HepG2 (cell line): ENCODE results near the gene RTF1. TPM values are rescaled to one million over a fixed set of nuclear protein-coding genes. Genes with fewer than 3 reads are reported as not detected.
A peak's percentile ranks its signal among the peaks of the same experiment; 100 is the strongest.

ENCODE experiments used
- BRF2 ChIP-seq: sonication (generic); formaldehyde crosslinking; IDR thresholded peaks from 2 replicates; pipeline ENCODE4 v1.8.1; 2022; ENCODE audit warnings: mild to moderate bottlenecking, missing genetic modification reagents
- CREBL2 ChIP-seq: sonication (generic); formaldehyde crosslinking; IDR thresholded peaks from 2 replicates; pipeline ENCODE4 v1.8.1; 2023; ENCODE audit warnings: missing genetic modification reagents, mild to moderate bottlenecking, borderline replicate concordance
- MAFF ChIP-seq: IDR thresholded peaks from 2 replicates; pipeline ENCODE4 v1.6.1; 2011; ENCODE audit warnings: low read depth, low read length, improper control_type of control experiment
- PRDM10 ChIP-seq: sonication (generic); formaldehyde crosslinking; IDR thresholded peaks from 2 replicates; pipeline ENCODE4 v1.4.0; 2020; ENCODE audit warnings: low read depth, missing genetic modification reagents
- RNF2 ChIP-seq: fragments of 450-650 bp; conservative IDR thresholded peaks from 2 replicates; pipeline ENCODE4 v1.6.1; 2016; ENCODE audit warnings: low read depth
- SKIL ChIP-seq: sonication (generic); formaldehyde crosslinking; IDR thresholded peaks from 2 replicates; pipeline ENCODE4 v1.8.0; 2022; ENCODE audit warnings: missing genetic modification reagents, mild to moderate bottlenecking, moderate library complexity, borderline replicate concordance
- ZBTB49 ChIP-seq: sonication (generic); formaldehyde crosslinking; IDR thresholded peaks from 2 replicates; pipeline ENCODE4 v1.4.0; 2020; ENCODE audit warnings: missing genetic modification reagents, borderline replicate concordance
- ZFAT ChIP-seq: sonication (generic); formaldehyde crosslinking; conservative IDR thresholded peaks from 2 replicates; pipeline ENCODE4 v1.8.1; 2023; ENCODE audit warnings: missing genetic modification reagents, inconsistent platforms
- ZNF230 ChIP-seq: sonication (generic); formaldehyde crosslinking; IDR thresholded peaks from 2 replicates; pipeline ENCODE4 v1.4.0; 2020; ENCODE audit warnings: mild to moderate bottlenecking, missing genetic modification reagents
- ZNF232 ChIP-seq: sonication (generic); formaldehyde crosslinking; IDR thresholded peaks from 2 replicates; pipeline ENCODE4 v1.4.0; 2020; ENCODE audit warnings: missing genetic modification reagents, borderline replicate concordance
- ZNF34 ChIP-seq: sonication (generic); formaldehyde crosslinking; IDR thresholded peaks from 2 replicates; pipeline ENCODE4 v1.4.0; 2020; ENCODE audit warnings: mild to moderate bottlenecking, missing genetic modification reagents, borderline replicate concordance
- ZNF724P ChIP-seq: sonication (generic); formaldehyde crosslinking; IDR thresholded peaks from 2 replicates; pipeline ENCODE4 v1.8.0; 2022; ENCODE audit warnings: missing genetic modification reagents, borderline replicate concordance
- ZNF800 ChIP-seq: sonication (generic); formaldehyde crosslinking; IDR thresholded peaks from 2 replicates; pipeline ENCODE4 v1.4.0; 2020; ENCODE audit warnings: missing genetic modification reagents
- polyA plus RNA-seq, 8 experiments: library from polyadenylated mRNA; depleted of rRNA in 3 of 8; stranded (reverse) in 7 of 8; unstranded in 1 of 8; fragments of >200 nt; fragmentation: Illumina TruSeq in 4 of 8; extraction: Trizol in 4 of 8; gene quantifications; 2 replicates each; pipeline versions ENCODE4 v1.2.1 to v1.2.3, GENCODE V29; 2011 to 2016; ENCODE audit warnings: low read depth in 4 of 8, missing spikeins in 1 of 8, mixed read lengths in 1 of 8; ENCODE audit not compliant: insufficient read depth in 1 of 8
- total RNA-seq, 5 experiments: library from RNA; depleted of rRNA; stranded (reverse); fragments of >200 nt; fragmentation: Illumina TruSeq; extraction: Trizol; gene quantifications; 2 replicates each; pipeline ENCODE4 v1.2.3, GENCODE V29; 2016; ENCODE audit warnings: low read depth in 1 of 5
- TF ChIP-seq, protein P1 (sequence below): sonication (generic); formaldehyde crosslinking; IDR thresholded peaks from 2 replicates; pipeline ENCODE4 v1.5.1; 2020; ENCODE audit warnings: missing genetic modification reagents, mild to moderate bottlenecking, borderline replicate concordance

RTF1 gene
- total and polyA plus RNA-seq, 2 of the 13 experiments (the other 11 are each of a cell fraction or from before 2014, with no cell fraction given) = 13.9 to 17.9 TPM

DNA sequence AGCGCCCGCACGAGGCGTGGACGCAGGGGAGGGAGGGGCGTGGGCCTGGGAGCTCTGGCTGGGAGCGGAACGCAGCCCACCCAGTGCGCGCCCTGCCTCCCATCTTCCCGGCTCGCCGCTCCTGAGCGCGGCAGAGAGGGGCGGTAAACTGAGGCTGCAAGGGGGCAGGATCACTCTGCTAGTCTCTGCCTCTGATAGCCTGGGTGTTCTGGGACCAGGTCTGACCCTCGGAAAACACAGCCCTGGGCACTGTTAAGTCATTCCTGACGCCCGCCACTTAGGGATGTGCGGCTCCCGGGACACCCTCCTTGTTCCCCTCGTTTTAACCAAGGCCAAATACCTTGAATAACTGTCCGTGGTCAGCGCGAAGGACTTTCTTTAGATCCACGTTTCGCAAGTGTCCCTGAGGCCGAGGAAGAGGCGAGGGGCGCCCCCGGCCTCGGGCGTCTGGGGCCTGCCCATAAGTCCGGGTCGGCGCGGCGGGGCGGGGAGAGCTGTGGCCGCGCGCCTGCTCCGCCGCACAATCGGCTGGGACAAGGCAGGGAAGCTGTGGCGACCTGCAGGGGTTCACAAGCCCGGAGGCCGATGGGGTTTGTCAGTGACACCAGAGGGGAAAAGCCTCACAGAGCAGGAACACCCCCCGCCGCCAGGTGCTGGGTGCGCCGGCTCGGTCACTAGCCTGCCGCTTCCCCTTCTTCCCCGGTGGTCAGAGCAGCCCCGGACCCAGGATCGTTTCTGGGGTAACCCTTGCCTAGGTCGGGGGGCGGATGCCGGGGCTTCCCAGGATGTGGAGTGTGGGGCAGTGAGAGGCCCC is 78.2 kb downstream of the RTF1 start (continued):
- TF ChIP-seq, protein P1, sequence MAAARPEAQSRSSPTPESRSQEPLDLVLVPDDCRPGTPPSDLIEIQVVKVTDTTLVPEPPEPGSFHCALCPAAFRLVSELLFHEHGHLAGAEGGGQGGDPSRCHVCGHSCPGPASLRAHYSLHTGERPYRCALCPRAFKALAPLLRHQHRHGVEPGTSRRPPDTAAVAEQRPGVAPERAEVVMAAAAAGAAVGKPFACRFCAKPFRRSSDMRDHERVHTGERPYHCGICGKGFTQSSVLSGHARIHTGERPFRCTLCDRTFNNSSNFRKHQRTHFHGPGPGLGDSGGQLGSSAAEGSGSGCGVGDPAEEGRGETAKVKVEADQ = no peak; the same call in 1 of the 2 replicates
- TF ChIP-seq ZFAT (0 out of 2 replicates have a peak, but pooled peaks have one; percentile 13), ZNF800 (0 out of 2 replicates have a peak, but pooled peaks have one; percentile 19), CREBL2 (CRISPR knock-in tag) (no peak), ZNF232 (CRISPR knock-in tag) (0 out of 2 replicates have a peak, but pooled peaks have one; percentile 30), ZBTB49 (no peak), ZNF34 (CRISPR knock-in tag) (no peak), MAFF (no peak), ZNF724P (no peak), PRDM10 (CRISPR knock-in tag) (no peak), SKIL (CRISPR knock-in tag) (no peak; the same call in 1 of the 2 replicates), RNF2 (no peak), ZNF230 (CRISPR knock-in tag) (no peak), BRF2 (0 out of 2 replicates have a peak, but pooled peaks have one; percentile 14)
